H1 (cell line): ENCODE results near the gene MPV17L. TPM values are rescaled to one million over a fixed set of nuclear protein-coding genes. Genes with fewer than 3 reads are reported as not detected.

Source experiments
- JUND ChIP-seq: IDR thresholded peaks from 2 replicates; pipeline ENCODE4 v1.6.1; 2011; ENCODE audit warnings: mild to moderate bottlenecking, improper control_type of control experiment, low read length
- RNF2 ChIP-seq: fragments of 200-900, 300-1000 bp; sonication (generic); IDR thresholded peaks from 2 replicates; pipeline ENCODE4 v1.7.1; 2016; ENCODE audit warnings: borderline replicate concordance, low read depth, mild to moderate bottlenecking, antibody characterized with exemption, low read length; ENCODE audit not compliant: poor library complexity, severe bottlenecking; ENCODE audit errors: missing control alignments
- SAP30 ChIP-seq: fragments of 300-600 bp; sonication (generic); IDR thresholded peaks from 2 replicates; pipeline ENCODE4 v1.7.1; 2012; ENCODE audit warnings: low read length, moderate library complexity, mild to moderate bottlenecking, inconsistent platforms; ENCODE audit not compliant: insufficient read depth, insufficient replicate concordance
- SIX5 ChIP-seq: IDR thresholded peaks from 2 replicates; pipeline ENCODE4 v1.6.1; 2011; ENCODE audit warnings: mild to moderate bottlenecking, low read depth, low read length
- polyA plus RNA-seq, 7 experiments: library from polyadenylated mRNA; depleted of rRNA in 3 of 7; stranded (reverse) in 5 of 7; unstranded in 2 of 7; fragments of >200 nt in 5 of 7; fragments of 200-250 nt in 2 of 7; gene quantifications; 1 replicate in 5 of 7; 2 replicates in 1 of 7; 4 replicates in 1 of 7; pipeline versions ENCODE4 v1.2.1 to v1.2.3, GENCODE V29; 2011 to 2013; ENCODE audit warnings: missing spikeins in 2 of 7, mixed read lengths in 2 of 7
- total RNA-seq: library from RNA; stranded (reverse); fragmentation: NEBNext Ultra II Directional; extraction: Animal tissue kit (Norgen Biotek cat#: 25700); gene quantifications from 2 replicates; pipeline ENCODE4 v1.2.1, GENCODE V29; 2021
- TF ChIP-seq, protein P1 (sequence below): fragments of 300-600 bp; sonication (generic); IDR thresholded peaks from 2 replicates; pipeline ENCODE4 v1.7.1; 2012; ENCODE audit warnings: low read length, moderate library complexity, mild to moderate bottlenecking, inconsistent platforms; ENCODE audit not compliant: insufficient replicate concordance
- TF ChIP-seq, protein P2 (sequence below): IDR thresholded peaks from 2 replicates; pipeline ENCODE4 v1.6.1; 2012; ENCODE audit warnings: inconsistent platforms
- TF ChIP-seq, protein P3 (sequence below): IDR thresholded peaks from 2 replicates; pipeline ENCODE4 v1.6.1; 2011; ENCODE audit warnings: low read length, improper control_type of control experiment

MPV17L gene
- total and polyA plus RNA-seq, 2 of the 8 experiments (the other 6 are each of a cell fraction or from before 2014, with no cell fraction given), result 6.7 to 8.2 TPM

DNA sequence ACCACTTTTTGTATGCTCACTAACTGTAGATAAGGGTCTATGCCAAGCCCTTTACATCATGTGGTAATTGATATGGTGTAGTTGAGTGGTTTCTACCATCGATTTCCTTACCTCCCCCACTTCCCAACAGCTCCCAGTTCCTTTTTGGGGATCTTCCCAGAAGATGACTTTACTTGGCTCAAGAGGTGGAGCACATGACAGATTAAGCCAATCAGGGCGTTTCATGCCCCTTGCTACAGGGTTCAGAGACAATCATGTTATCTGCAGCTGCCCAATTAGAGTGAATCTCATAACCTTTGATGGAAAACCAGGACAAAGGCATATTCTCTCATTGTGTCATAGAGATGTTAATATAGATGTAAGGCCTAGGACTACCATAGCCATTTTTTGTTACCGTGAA, 22.7 kb downstream of the MPV17L start (continued):
- TF ChIP-seq, protein P1, sequence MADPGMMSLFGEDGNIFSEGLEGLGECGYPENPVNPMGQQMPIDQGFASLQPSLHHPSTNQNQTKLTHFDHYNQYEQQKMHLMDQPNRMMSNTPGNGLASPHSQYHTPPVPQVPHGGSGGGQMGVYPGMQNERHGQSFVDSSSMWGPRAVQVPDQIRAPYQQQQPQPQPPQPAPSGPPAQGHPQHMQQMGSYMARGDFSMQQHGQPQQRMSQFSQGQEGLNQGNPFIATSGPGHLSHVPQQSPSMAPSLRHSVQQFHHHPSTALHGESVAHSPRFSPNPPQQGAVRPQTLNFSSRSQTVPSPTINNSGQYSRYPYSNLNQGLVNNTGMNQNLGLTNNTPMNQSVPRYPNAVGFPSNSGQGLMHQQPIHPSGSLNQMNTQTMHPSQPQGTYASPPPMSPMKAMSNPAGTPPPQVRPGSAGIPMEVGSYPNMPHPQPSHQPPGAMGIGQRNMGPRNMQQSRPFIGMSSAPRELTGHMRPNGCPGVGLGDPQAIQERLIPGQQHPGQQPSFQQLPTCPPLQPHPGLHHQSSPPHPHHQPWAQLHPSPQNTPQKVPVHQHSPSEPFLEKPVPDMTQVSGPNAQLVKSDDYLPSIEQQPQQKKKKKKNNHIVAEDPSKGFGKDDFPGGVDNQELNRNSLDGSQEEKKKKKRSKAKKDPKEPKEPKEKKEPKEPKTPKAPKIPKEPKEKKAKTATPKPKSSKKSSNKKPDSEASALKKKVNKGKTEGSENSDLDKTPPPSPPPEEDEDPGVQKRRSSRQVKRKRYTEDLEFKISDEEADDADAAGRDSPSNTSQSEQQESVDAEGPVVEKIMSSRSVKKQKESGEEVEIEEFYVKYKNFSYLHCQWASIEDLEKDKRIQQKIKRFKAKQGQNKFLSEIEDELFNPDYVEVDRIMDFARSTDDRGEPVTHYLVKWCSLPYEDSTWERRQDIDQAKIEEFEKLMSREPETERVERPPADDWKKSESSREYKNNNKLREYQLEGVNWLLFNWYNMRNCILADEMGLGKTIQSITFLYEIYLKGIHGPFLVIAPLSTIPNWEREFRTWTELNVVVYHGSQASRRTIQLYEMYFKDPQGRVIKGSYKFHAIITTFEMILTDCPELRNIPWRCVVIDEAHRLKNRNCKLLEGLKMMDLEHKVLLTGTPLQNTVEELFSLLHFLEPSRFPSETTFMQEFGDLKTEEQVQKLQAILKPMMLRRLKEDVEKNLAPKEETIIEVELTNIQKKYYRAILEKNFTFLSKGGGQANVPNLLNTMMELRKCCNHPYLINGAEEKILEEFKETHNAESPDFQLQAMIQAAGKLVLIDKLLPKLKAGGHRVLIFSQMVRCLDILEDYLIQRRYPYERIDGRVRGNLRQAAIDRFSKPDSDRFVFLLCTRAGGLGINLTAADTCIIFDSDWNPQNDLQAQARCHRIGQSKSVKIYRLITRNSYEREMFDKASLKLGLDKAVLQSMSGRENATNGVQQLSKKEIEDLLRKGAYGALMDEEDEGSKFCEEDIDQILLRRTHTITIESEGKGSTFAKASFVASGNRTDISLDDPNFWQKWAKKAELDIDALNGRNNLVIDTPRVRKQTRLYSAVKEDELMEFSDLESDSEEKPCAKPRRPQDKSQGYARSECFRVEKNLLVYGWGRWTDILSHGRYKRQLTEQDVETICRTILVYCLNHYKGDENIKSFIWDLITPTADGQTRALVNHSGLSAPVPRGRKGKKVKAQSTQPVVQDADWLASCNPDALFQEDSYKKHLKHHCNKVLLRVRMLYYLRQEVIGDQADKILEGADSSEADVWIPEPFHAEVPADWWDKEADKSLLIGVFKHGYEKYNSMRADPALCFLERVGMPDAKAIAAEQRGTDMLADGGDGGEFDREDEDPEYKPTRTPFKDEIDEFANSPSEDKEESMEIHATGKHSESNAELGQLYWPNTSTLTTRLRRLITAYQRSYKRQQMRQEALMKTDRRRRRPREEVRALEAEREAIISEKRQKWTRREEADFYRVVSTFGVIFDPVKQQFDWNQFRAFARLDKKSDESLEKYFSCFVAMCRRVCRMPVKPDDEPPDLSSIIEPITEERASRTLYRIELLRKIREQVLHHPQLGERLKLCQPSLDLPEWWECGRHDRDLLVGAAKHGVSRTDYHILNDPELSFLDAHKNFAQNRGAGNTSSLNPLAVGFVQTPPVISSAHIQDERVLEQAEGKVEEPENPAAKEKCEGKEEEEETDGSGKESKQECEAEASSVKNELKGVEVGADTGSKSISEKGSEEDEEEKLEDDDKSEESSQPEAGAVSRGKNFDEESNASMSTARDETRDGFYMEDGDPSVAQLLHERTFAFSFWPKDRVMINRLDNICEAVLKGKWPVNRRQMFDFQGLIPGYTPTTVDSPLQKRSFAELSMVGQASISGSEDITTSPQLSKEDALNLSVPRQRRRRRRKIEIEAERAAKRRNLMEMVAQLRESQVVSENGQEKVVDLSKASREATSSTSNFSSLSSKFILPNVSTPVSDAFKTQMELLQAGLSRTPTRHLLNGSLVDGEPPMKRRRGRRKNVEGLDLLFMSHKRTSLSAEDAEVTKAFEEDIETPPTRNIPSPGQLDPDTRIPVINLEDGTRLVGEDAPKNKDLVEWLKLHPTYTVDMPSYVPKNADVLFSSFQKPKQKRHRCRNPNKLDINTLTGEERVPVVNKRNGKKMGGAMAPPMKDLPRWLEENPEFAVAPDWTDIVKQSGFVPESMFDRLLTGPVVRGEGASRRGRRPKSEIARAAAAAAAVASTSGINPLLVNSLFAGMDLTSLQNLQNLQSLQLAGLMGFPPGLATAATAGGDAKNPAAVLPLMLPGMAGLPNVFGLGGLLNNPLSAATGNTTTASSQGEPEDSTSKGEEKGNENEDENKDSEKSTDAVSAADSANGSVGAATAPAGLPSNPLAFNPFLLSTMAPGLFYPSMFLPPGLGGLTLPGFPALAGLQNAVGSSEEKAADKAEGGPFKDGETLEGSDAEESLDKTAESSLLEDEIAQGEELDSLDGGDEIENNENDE, result no peak
- TF ChIP-seq SIX5, result no peak
- no peak for TF ChIP-seq SAP30
- TF ChIP-seq RNF2, result no peak
- no peak for TF ChIP-seq JUND
- TF ChIP-seq, protein P2, sequence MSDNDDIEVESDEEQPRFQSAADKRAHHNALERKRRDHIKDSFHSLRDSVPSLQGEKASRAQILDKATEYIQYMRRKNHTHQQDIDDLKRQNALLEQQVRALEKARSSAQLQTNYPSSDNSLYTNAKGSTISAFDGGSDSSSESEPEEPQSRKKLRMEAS, result no peak
- TF ChIP-seq, protein P3, sequence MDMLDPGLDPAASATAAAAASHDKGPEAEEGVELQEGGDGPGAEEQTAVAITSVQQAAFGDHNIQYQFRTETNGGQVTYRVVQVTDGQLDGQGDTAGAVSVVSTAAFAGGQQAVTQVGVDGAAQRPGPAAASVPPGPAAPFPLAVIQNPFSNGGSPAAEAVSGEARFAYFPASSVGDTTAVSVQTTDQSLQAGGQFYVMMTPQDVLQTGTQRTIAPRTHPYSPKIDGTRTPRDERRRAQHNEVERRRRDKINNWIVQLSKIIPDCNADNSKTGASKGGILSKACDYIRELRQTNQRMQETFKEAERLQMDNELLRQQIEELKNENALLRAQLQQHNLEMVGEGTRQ, result no peak
